ENCODE data around the gene SEC24B.

Gene SEC24B

GRCh38 chr4:109398928-109399327 lies 34.7 kb upstream of the SEC24B start:
- DNase-seq (ENCODE audit: low read depth) = no peak
- no peak overlapping the region for H3K4me3 ChIP-seq (ENCODE audit: low read depth, low read length)
- no peak for TF ChIP-seq CTCF (conservative IDR thresholded peaks at IDR 0.05; ENCODE audit: low read depth, low read length)

DNA sequence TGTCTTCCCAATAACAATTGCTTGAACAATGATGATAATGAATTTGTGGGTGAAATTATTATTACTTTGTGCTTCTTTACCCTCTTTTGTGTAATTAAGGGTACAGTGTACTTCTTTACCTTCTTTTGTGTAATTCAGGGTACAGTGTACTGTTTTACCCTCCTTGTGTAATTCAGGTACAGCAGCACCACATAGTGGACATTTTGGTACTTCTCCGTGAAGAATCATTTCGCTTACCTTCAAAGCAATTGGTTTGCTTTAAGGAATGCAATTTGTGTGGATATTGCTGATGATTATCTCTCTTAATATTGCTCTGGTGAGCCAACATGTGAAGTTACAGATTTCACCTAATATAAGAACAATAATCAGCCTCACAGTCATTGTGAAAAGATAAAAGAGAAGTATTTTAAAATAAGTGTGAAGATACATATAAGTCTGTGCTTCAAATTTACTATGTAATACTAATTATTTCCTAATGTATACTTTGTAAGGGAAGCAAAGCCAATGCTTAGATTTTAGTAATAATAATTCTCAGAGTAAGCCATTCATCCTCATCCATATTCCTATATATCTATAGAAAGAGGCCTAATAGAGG lies 27.2 kb upstream of the SEC24B start:
- DNase-seq (ENCODE audit: low read depth) = peak; percentile 89
- peak; percentile 69 for TF ChIP-seq CTCF (conservative IDR thresholded peaks at IDR 0.05; ENCODE audit: low read depth, low read length)
- H3K4me3 ChIP-seq (ENCODE audit: low read depth, low read length) = no peak overlapping the region

GRCh38 chr4:109407027-109407737 lies 26.4 kb upstream of the SEC24B start:
- no peak for DNase-seq (ENCODE audit: low read depth)
- TF ChIP-seq CTCF (conservative IDR thresholded peaks at IDR 0.05; ENCODE audit: low read depth, low read length) = no peak
- no peak overlapping the region for H3K4me3 ChIP-seq (ENCODE audit: low read depth, low read length)

GRCh38 chr4:109408711-109409110 lies 24.9 kb upstream of the SEC24B start:
- DNase-seq (ENCODE audit: low read depth) = no peak
- TF ChIP-seq CTCF (conservative IDR thresholded peaks at IDR 0.05; ENCODE audit: low read depth, low read length) = no peak
- H3K4me3 ChIP-seq (ENCODE audit: low read depth, low read length) = no peak overlapping the region

- no peak for DNase-seq (ENCODE audit: low read depth)
- TF ChIP-seq CTCF (conservative IDR thresholded peaks at IDR 0.05; ENCODE audit: low read depth, low read length) = no peak
- H3K4me3 ChIP-seq (ENCODE audit: low read depth, low read length) = no peak overlapping the region
Observed at GRCh38 chr4:109410226-109410625, 23.4 kb upstream of the SEC24B start.

GRCh38 chr4:109410776-109411175 lies 22.8 kb upstream of the SEC24B start:
- DNase-seq (ENCODE audit: low read depth) = peak; percentile 41
- no peak for TF ChIP-seq CTCF (conservative IDR thresholded peaks at IDR 0.05; ENCODE audit: low read depth, low read length)
- H3K4me3 ChIP-seq (ENCODE audit: low read depth, low read length) = no peak overlapping the region

DNA sequence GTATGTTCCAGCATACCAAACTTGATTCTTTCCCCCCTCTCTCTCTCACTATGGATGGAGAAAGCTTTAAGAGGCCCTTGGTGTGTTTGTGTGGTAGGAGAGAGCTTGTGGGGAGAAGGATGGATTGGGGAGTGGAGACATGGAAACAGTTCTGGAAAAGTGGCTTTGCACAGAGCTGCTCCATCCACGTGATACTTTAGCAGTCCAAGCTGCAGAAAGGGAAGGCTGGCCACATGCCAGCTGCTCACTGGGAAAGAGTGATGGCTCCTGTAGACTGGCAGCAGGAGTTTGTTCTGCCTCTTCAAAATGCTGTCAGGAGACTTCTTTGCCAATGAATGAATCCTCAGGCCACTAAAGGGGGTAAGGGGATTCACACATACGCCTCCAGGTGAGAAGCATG lies 21.7 kb upstream of the SEC24B start:
- H3K4me3 ChIP-seq (ENCODE audit: low read depth, low read length) = no peak overlapping the region
- peak; percentile 31 for DNase-seq (ENCODE audit: low read depth)
- TF ChIP-seq CTCF (conservative IDR thresholded peaks at IDR 0.05; ENCODE audit: low read depth, low read length) = no peak
